ENCODE measurements around the gene MN1.

- TF ChIP-seq POLR2A (IDR thresholded peaks at IDR 0.05): no peak
- TF ChIP-seq, protein P1, sequence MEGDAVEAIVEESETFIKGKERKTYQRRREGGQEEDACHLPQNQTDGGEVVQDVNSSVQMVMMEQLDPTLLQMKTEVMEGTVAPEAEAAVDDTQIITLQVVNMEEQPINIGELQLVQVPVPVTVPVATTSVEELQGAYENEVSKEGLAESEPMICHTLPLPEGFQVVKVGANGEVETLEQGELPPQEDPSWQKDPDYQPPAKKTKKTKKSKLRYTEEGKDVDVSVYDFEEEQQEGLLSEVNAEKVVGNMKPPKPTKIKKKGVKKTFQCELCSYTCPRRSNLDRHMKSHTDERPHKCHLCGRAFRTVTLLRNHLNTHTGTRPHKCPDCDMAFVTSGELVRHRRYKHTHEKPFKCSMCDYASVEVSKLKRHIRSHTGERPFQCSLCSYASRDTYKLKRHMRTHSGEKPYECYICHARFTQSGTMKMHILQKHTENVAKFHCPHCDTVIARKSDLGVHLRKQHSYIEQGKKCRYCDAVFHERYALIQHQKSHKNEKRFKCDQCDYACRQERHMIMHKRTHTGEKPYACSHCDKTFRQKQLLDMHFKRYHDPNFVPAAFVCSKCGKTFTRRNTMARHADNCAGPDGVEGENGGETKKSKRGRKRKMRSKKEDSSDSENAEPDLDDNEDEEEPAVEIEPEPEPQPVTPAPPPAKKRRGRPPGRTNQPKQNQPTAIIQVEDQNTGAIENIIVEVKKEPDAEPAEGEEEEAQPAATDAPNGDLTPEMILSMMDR (IDR thresholded peaks at IDR 0.05): no peak
Measured at GRCh38 chr22:27799827-27800249, 1.7 kb downstream of the MN1 start.

Data from adrenal gland (tissue), 5 donors.